ENCODE measurements around the gene ANXA6. TPM values are rescaled to one million over a fixed set of nuclear protein-coding genes. Genes with fewer than 3 reads are reported as not detected.

Gene ANXA6
- total and polyA plus RNA-seq, 2 of the 4 experiments (the other 2 are of a cell fraction): 355 to 610 TPM

GRCh38 chr5:151107738-151108520 is 49.6 kb downstream of the ANXA6 start (continued):
- no peak for TF ChIP-seq MAFK (IDR thresholded peaks at IDR 0.05; ENCODE audit: low read depth, low read length)

DNA sequence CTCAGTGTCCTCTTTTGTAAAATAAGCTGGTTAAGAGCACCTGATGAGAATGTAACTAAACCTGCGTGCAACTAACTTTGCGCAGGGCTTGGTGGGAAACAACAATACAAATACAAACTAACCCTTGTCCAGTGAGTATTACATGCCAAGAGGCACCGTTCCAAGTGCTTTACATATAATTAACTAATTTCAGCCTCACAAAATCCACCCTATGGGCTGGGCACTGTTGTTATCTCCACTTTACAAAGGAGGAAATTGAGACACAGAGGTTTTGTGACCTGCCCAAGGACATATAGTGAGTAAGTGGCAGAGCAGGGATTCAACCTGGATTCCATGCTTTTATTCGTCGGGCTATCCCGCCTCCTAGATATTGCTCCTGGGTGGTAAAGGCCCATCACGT is 50.5 kb downstream of the ANXA6 start:
- Histone ChIP-seq H3K36me3 (ENCODE audit: control insufficient read depth, insufficient read depth, low read length) (peaks cover 76% of the 10 kb centered on the region), H3K9me1 (ENCODE audit: insufficient read depth, low read length) (peaks cover 26% of the 10 kb centered on the region), H4K91ac (ENCODE audit: insufficient read depth, low read depth, low read length) (no peak overlapping the region), H3K9me3 (ENCODE audit: control insufficient read depth, insufficient read depth, low read length) (no peaks in the 10 kb centered on the region), H3K27ac (ENCODE audit: insufficient read depth, low read length) (no peak overlapping the region), H3K4me3 (ENCODE audit: insufficient read depth, low read depth, low read length) (no peak overlapping the region), H2BK5ac (ENCODE audit: low read depth, low read length, poor library complexity, severe bottlenecking) (no peak overlapping the region), H3K4me1 (ENCODE audit: control insufficient read depth, insufficient read depth, low read length) (peaks cover 16% of the 10 kb centered on the region), H3K27me3 (ENCODE audit: control insufficient read depth, insufficient read depth, low read length) (no peaks in the 10 kb centered on the region), H3K56ac (ENCODE audit: extremely low read depth, insufficient read depth, low read length) (no peak overlapping the region), H2BK120ac (ENCODE audit: low read depth, low read length) (no peak overlapping the region), H3K4me2 (ENCODE audit: low read depth, low read length) (no peak overlapping the region), H2AK9ac (replicated peaks; ENCODE audit: low read depth, low read length, poor library complexity) (no peak overlapping the region), H4K5ac (ENCODE audit: low read depth, low read length) (no peak overlapping the region), H3K9ac (ENCODE audit: low read depth, low read length) (no peak overlapping the region), H3K14ac (replicated peaks; ENCODE audit: low read depth, low read length) (no peak overlapping the region), H4K8ac (ENCODE audit: low read depth in 2 of 2, low read length in 2 of 2) (no peak overlapping the region), H3K23ac (ENCODE audit: low read depth, low read length) (no peak overlapping the region), H2BK15ac (ENCODE audit: low read depth, low read length) (no peak overlapping the region), H2BK20ac (ENCODE audit: low read depth, low read length) (no peak overlapping the region), H3K4ac (ENCODE audit: low read depth, low read length) (no peak overlapping the region), H2AFZ (replicated peaks; ENCODE audit: low read length, poor library complexity) (no peak overlapping the region), H3K18ac (ENCODE audit: low read depth, low read length) (no peak overlapping the region), H3K79me1 (ENCODE audit: low read depth in 1 of 2, low read length in 2 of 2) (peaks cover 30 to 62% of the 10 kb centered on the region in 2 experiments), H4K20me1 (ENCODE audit: insufficient read depth, low read length) (peaks cover 10% of the 10 kb centered on the region; the same call in 1 of the 2 replicates), H2AK5ac (ENCODE audit: low read depth, low read length) (no peak overlapping the region)
- CTCF ChIA-PET: no interaction called here
- dilution Hi-C loops (cut with HindIII; ENCODE audit: low sequenced_read_pairs, unreplicated experiment): no loop called here
- TF ChIP-seq ELK1 (IDR thresholded peaks at IDR 0.05; ENCODE audit: borderline replicate concordance, low read depth, low read length) (no peak), FOS (IDR thresholded peaks at IDR 0.05; ENCODE audit: low read depth, low read length) (no peak), MXI1 (IDR thresholded peaks at IDR 0.05; ENCODE audit: borderline replicate concordance, low read depth, low read length) (no peak), BHLHE40 (IDR thresholded peaks at IDR 0.05; ENCODE audit: low read depth, low read length) (no peak), RCOR1 (IDR thresholded peaks at IDR 0.05; ENCODE audit: insufficient replicate concordance, low read length) (no peak), RAD21 (IDR thresholded peaks at IDR 0.05; ENCODE audit: low read length) (no peak), POLR2A (IDR thresholded peaks at IDR 0.05; ENCODE audit: low read depth, low read length) (no peak), USF2 (IDR thresholded peaks at IDR 0.05; ENCODE audit: low read depth, low read length) (no peak), SMC3 (IDR thresholded peaks at IDR 0.05; ENCODE audit: low read depth, low read length) (no peak), RFX5 (IDR thresholded peaks at IDR 0.05; ENCODE audit: low read depth, low read length) (no peak)
- no CpG with 5 or more reads among the region's 7 CpGs for WGBS, 2 experiments (ENCODE audit: extremely low coverage in 2 of 2, insufficient read length in 1 of 2)
- in situ Hi-C loops (cut with MboI; ENCODE audit: low sequenced_read_pairs): no loop called here
- DNase-seq (no peak), ATAC-seq (ENCODE audit: low read depth) (no peak)
- POLR2A ChIA-PET (ENCODE audit: unreplicated experiment): no interaction called here
- intact Hi-C loops (cut with micrococcal nuclease): no loop called here
- no TSS peak for BruUV-seq (replicated peaks)

All from IMR-90 (cell line).